Retina (tissue), 1 donor: Measurements from ENCODE around the gene FUT2.

Source experiments
- DNase-seq: peaks from one replicate; pipeline ENCODE4 v3.0.0-alpha.2; 2016

Gene FUT2

GRCh38 chr19:48731452-48731851 lies 35.7 kb downstream of the FUT2 start:
- no peak for DNase-seq

- no peak for DNase-seq
These were observed 38.9 kb downstream of the FUT2 start for GRCh38 chr19:48734625-48735024.

- peak; percentile 66 for DNase-seq
These were observed 39.4 kb downstream of the FUT2 start for GRCh38 chr19:48735031-48735615.

GRCh38 chr19:48737360-48737998 lies 41.7 kb downstream of the FUT2 start:
- no peak for DNase-seq

- peak; percentile 80 for DNase-seq
These were observed 43.0 kb downstream of the FUT2 start for GRCh38 chr19:48738557-48739403.

GRCh38 chr19:48739404-48740163 lies 43.8 kb downstream of the FUT2 start:
- peak; percentile 55 for DNase-seq

- peak; percentile 12 for DNase-seq
These were observed 44.6 kb downstream of the FUT2 start, which contains the start of gene RASIP1 for GRCh38 chr19:48740164-48740972. Gene RASIP1, minus strand, starts transcription at chr19:48740610. Its CDS starts 328 bp downstream, at chr19:48740282.

- peak; percentile 38 for DNase-seq
These were observed 45.6 kb downstream of the FUT2 start for GRCh38 chr19:48741129-48741999.

GRCh38 chr19:48742096-48742495 lies 46.3 kb downstream of the FUT2 start:
- DNase-seq = no peak

- DNase-seq = peak; percentile 73
These were observed 49.6 kb downstream of the FUT2 start for GRCh38 chr19:48745208-48745995.

GRCh38 chr19:48746110-48746509 lies 50.3 kb downstream of the FUT2 start:
- no peak for DNase-seq

- peak; percentile 92 for DNase-seq
These were observed 51.2 kb downstream of the FUT2 start, which contains the start of gene IZUMO1 for GRCh38 chr19:48746738-48747575. Gene IZUMO1, minus strand, starts transcription at chr19:48746909. Its CDS starts 1,050 bp downstream, at chr19:48745859.

- DNase-seq = no peak
These were observed 53.9 kb downstream of the FUT2 start for GRCh38 chr19:48749571-48750198.

GRCh38 chr19:48750351-48750750 lies 54.6 kb downstream of the FUT2 start:
- no peak for DNase-seq

GRCh38 chr19:48750771-48751504 lies 55.2 kb downstream of the FUT2 start:
- DNase-seq = no peak

GRCh38 chr19:48751845-48752495 lies 56.2 kb downstream of the FUT2 start:
- no peak for DNase-seq
